GM12878 (cell line): ENCODE data around the gene ZNF775. TPM values are rescaled to one million over a fixed set of nuclear protein-coding genes. Genes with fewer than 3 reads are reported as not detected.

Experiments
- ATF3 ChIP-seq: IDR thresholded peaks from 2 replicates; pipeline ENCODE4 v1.6.1; 2011; ENCODE audit warnings: low read depth, mild to moderate bottlenecking, low read length, moderate library complexity, borderline replicate concordance; ENCODE audit errors: extremely low read depth
- CBFB ChIP-seq: IDR thresholded peaks from 2 replicates; pipeline ENCODE4 v1.6.1; 2016; ENCODE audit warnings: antibody characterized with exemption, low read depth
- CREB1 ChIP-seq: IDR thresholded peaks from 2 replicates; pipeline ENCODE4 v1.6.1; 2012; ENCODE audit warnings: low read depth, mild to moderate bottlenecking, inconsistent platforms
- CTCF ChIP-seq, 3 experiments: IDR thresholded peaks in 2 of 3; conservative IDR thresholded peaks in 1 of 3; 2 replicates each; pipeline ENCODE4 v1.5.1; 2011; ENCODE audit warnings: low read depth in 3 of 3, low read length in 3 of 3, mild to moderate bottlenecking in 3 of 3, control low read depth in 2 of 3, moderate library complexity in 2 of 3, inconsistent platforms in 1 of 3, mixed read lengths in 1 of 3; ENCODE audit not compliant: control insufficient read depth in 2 of 3, insufficient read depth in 1 of 3; ENCODE audit errors: extremely low read depth in 1 of 3
- E2F8 ChIP-seq: fragments of 450-650 bp; IDR thresholded peaks from 2 replicates; pipeline ENCODE4 v1.6.1; 2018; ENCODE audit warnings: mild to moderate bottlenecking, low read depth, moderate library complexity; ENCODE audit not compliant: partially characterized antibody
- ETV6 ChIP-seq, 2 experiments: fragments of 450-650 bp in 1 of 2; IDR thresholded peaks in 1 of 2; conservative IDR thresholded peaks in 1 of 2; 2 replicates each; pipeline ENCODE4 v1.6.1; 2014; ENCODE audit warnings: antibody characterized with exemption in 1 of 2, borderline replicate concordance in 1 of 2, low read depth in 1 of 2, mild to moderate bottlenecking in 1 of 2, moderate library complexity in 1 of 2
- HCFC1 ChIP-seq: fragments of 150-350 bp; IDR thresholded peaks from 2 replicates; pipeline ENCODE4 v1.6.1; 2014; ENCODE audit warnings: low read length
- MTA2 ChIP-seq: fragments of 450-650 bp; IDR thresholded peaks from 2 replicates; pipeline ENCODE4 v1.6.1; 2016; ENCODE audit warnings: low read depth, mild to moderate bottlenecking, moderate library complexity
- NR2F1 ChIP-seq: fragments of 450-650 bp; conservative IDR thresholded peaks from 2 replicates; pipeline ENCODE4 v1.6.1; 2017; ENCODE audit warnings: mild to moderate bottlenecking
- SREBF2 ChIP-seq: IDR thresholded peaks from 2 replicates; pipeline ENCODE4 v1.6.1; 2012; ENCODE audit warnings: mild to moderate bottlenecking, low read length
- SRF ChIP-seq, 2 experiments: IDR thresholded peaks; 2 replicates each; pipeline ENCODE4 v1.6.1; 2011; ENCODE audit warnings: low read depth in 2 of 2, low read length in 2 of 2, mild to moderate bottlenecking in 1 of 2, moderate library complexity in 1 of 2
- SUZ12 ChIP-seq: fragments of 200-600 bp; sonication (generic); IDR thresholded peaks from one replicate; pipeline ENCODE4 v1.6.1; 2018; ENCODE audit warnings: antibody characterized with exemption, mild to moderate bottlenecking; ENCODE audit not compliant: unreplicated experiment
- ZBTB33 ChIP-seq: fragments of 450-650 bp; IDR thresholded peaks from 2 replicates; pipeline ENCODE4 v1.6.1; 2017; ENCODE audit warnings: mild to moderate bottlenecking
- ZNF592 ChIP-seq: fragments of 450-650 bp; IDR thresholded peaks from 2 replicates; pipeline ENCODE4 v1.6.1; 2017; ENCODE audit warnings: mild to moderate bottlenecking, moderate library complexity
- ZNF622 ChIP-seq: fragments of 450-650 bp; IDR thresholded peaks from 2 replicates; pipeline ENCODE4 v1.6.1; 2017; ENCODE audit warnings: mild to moderate bottlenecking, inconsistent platforms
- polyA plus RNA-seq, 11 experiments: library from polyadenylated mRNA; depleted of rRNA in 4 of 11; unstranded in 6 of 11; stranded (reverse) in 5 of 11; fragments of >200 nt; fragmentation: Nextera tagmentation in 4 of 11; fragmentation: Illumina TruSeq in 1 of 11; extraction: Ambion mirVana in 4 of 11; extraction: Trizol in 1 of 11; gene quantifications; 1 replicate in 1 of 11; 2 replicates in 10 of 11; pipeline versions ENCODE4 v1.2.1 to v1.2.3, GENCODE V29; 2011 to 2016; ENCODE audit warnings: inconsistent platforms in 2 of 11, missing spikeins in 2 of 11, low read depth in 1 of 11
- total RNA-seq, 4 experiments: library from RNA; depleted of rRNA in 3 of 4; stranded (reverse); fragments of >200 nt in 3 of 4; fragmentation: Illumina TruSeq in 1 of 4; extraction: Trizol in 1 of 4; gene quantifications; 2 replicates each; pipeline versions ENCODE4 v1.2.1 to v1.2.3, GENCODE V29; 2013 to 2021

The ZNF775 gene
- total and polyA plus RNA-seq, 10 of the 15 experiments (the other 5 are each of a cell fraction or from before 2014, with no cell fraction given) = 0.05 to 14.3 (median 2.1) TPM

GRCh38 chr7:150435390-150436073 is 56.4 kb downstream of the ZNF775 start (continued):
- TF ChIP-seq SREBF2 (no peak), ZNF592 (0 out of 2 replicates have a peak, but pooled peaks have one; percentile 3), E2F8 (no peak), NR2F1 (peak; percentile 94), HCFC1 (peak; percentile 41; the same call in 1 of the 2 replicates), CBFB (peak; percentile 79), ATF3 (no peak), MTA2 (peak; percentile 86), ETV6 (conservative IDR thresholded peaks at IDR 0.05 in 1 of 2, IDR thresholded peaks at IDR 0.05 in 1 of 2; ENCODE audit: borderline replicate concordance in 1 of 2, low read depth in 1 of 2) (peak in 1 of 2 experiments; percentile 73; a peak in 2 of 4 replicates), CREB1 (peak; percentile 48; the same call in 1 of the 2 replicates), ZBTB33 (no peak), ZNF622 (no peak), SRF (IDR thresholded peaks at IDR 0.05; ENCODE audit: low read depth in 2 of 2, low read length in 2 of 2) (no peak), CTCF (IDR thresholded peaks at IDR 0.05 in 2 of 3, conservative IDR thresholded peaks at IDR 0.05 in 1 of 3; ENCODE audit: control insufficient read depth in 2 of 3, extremely low read depth in 1 of 3, insufficient read depth in 1 of 3, low read depth in 3 of 3, low read length in 3 of 3) (no peak), SUZ12 (no peak)
